HepG2 (cell line): ENCODE data around the gene DDAH2. TPM values are rescaled to one million over a fixed set of nuclear protein-coding genes. Genes with fewer than 3 reads are reported as not detected.

ENCODE experiments used
- ATAC-seq: fragments of 200-7000 bp; cut with Tn5 transposase; 3 replicates; pipeline ENCODE4 v1.9.1; 2020; ENCODE audit warnings: mild to moderate bottlenecking, moderate library complexity
- BruUV-seq: library from RNA; stranded (reverse); fragments of 400-500 nt; replicated peaks from 2 replicates; lab custom pipeline; 2021; lab: Mats Ljungman, UMichigan
- CTCF ChIA-PET: fragments of 300-600 bp; formaldehyde crosslinking; extraction: SDS; loops from one replicate; lab custom pipeline; 2021; ENCODE audit warnings: low total read pairs, inconsistent platforms, low intra/inter-chr PET ratio; lab: Yijun Ruan, JAX
- POLR2A ChIA-PET: fragments of 350-600 bp; sonication (Branson Sonifier 250); formaldehyde crosslinking; loops from one replicate; lab custom pipeline; 2020; ENCODE audit warnings: antibody characterized with exemption, inconsistent platforms; lab: Yijun Ruan, JAX
- DNase-seq: peaks from one replicate; pipeline ENCODE4 v3.0.0-alpha.2; 2015; ENCODE audit warnings: low spot score
- FAIRE-seq: peaks from 3 replicates; lab custom pipeline; 2011; peaks lifted over from hg19 to GRCh38; lab: Jason Lieb, UNC
- H2AFZ ChIP-seq: one replicate; pipeline ENCODE4 v1.6.1; 2011; ENCODE audit warnings: low read length, inconsistent platforms
- H3K27ac ChIP-seq: fragments of 300-600 bp; 3 replicates; pipeline ENCODE4 v1.8.0; 2011; ENCODE audit warnings: mixed run types, mild to moderate bottlenecking, mixed read lengths, low read length, inconsistent platforms; ENCODE audit not compliant: insufficient read depth; ENCODE audit errors: extremely low read length
- H3K27me3 ChIP-seq, 2 experiments: fragments of 200-600 bp in 1 of 2; 2 replicates in 1 of 2; 3 replicates in 1 of 2; pipeline versions ENCODE4 v1.6.0 to v1.8.0; 2011; ENCODE audit warnings: low read length in 2 of 2, mild to moderate bottlenecking in 2 of 2, moderate library complexity in 2 of 2, inconsistent platforms in 1 of 2; ENCODE audit not compliant: insufficient read depth in 2 of 2, control insufficient read depth in 1 of 2
- H3K36me3 ChIP-seq, 2 experiments: fragments of 200-600 bp in 1 of 2; replicated peaks in 1 of 2; 2 replicates in 1 of 2; 3 replicates in 1 of 2; pipeline versions ENCODE4 v1.5.1 to v1.8.0; 2011; ENCODE audit warnings: low read length in 2 of 2, inconsistent platforms in 1 of 2; ENCODE audit not compliant: insufficient read depth in 2 of 2, control insufficient read depth in 1 of 2
- H3K4me1 ChIP-seq: 2 replicates; pipeline ENCODE4 v1.5.1; 2012; ENCODE audit warnings: low read length, inconsistent platforms; ENCODE audit not compliant: insufficient read depth
- H3K4me2 ChIP-seq: 2 replicates; pipeline ENCODE4 v1.6.0; 2011; ENCODE audit warnings: low read depth, low read length, inconsistent platforms
- H3K4me3 ChIP-seq, 3 experiments: fragments of 200-600 bp in 1 of 3; sonication (generic), shearing (Covaris generic) in 1 of 3; replicated peaks in 1 of 3; 2 replicates each; pipeline ENCODE4 v1.5.1; 2011 to 2016; ENCODE audit warnings: low read length in 3 of 3, inconsistent platforms in 2 of 3, low read depth in 2 of 3, mild to moderate bottlenecking in 2 of 3, control low read depth in 1 of 3, mixed read lengths in 1 of 3; ENCODE audit not compliant: insufficient read depth in 1 of 3
- H3K79me2 ChIP-seq: one replicate; pipeline ENCODE4 v1.6.1; 2011; ENCODE audit warnings: low read length, inconsistent platforms; ENCODE audit not compliant: insufficient read depth
- H3K9ac ChIP-seq: 2 replicates; pipeline ENCODE4 v1.6.0; 2011; ENCODE audit warnings: mild to moderate bottlenecking, low read depth, low read length, inconsistent platforms; ENCODE audit not compliant: insufficient read depth
- H3K9me3 ChIP-seq: 2 replicates; pipeline ENCODE4 v1.5.1; 2012; ENCODE audit warnings: mild to moderate bottlenecking, low read length
- H4K20me1 ChIP-seq: 2 replicates; pipeline ENCODE4 v1.6.0; 2011; ENCODE audit warnings: inconsistent platforms, mild to moderate bottlenecking, low read length, moderate library complexity; ENCODE audit not compliant: insufficient read depth
- ATF5 ChIP-seq: sonication (generic); formaldehyde crosslinking; IDR thresholded peaks from 2 replicates; pipeline ENCODE4 v1.4.0; 2020; ENCODE audit warnings: mild to moderate bottlenecking, low read depth, missing genetic modification reagents
- ATF7 ChIP-seq, 2 experiments: fragments of 450-650 bp in 1 of 2; sonication (generic) in 1 of 2; formaldehyde crosslinking in 1 of 2; IDR thresholded peaks; 2 replicates each; pipeline versions ENCODE4 v1.4.0 to v1.6.1; 2016 to 2020; ENCODE audit warnings: antibody characterized with exemption in 1 of 2, mild to moderate bottlenecking in 1 of 2, missing genetic modification reagents in 1 of 2
- MAF1 ChIP-seq: sonication (generic); formaldehyde crosslinking; IDR thresholded peaks from 2 replicates; pipeline ENCODE4 v1.5.0; 2020; ENCODE audit warnings: missing genetic modification reagents, borderline replicate concordance
- RFXANK ChIP-seq: IDR thresholded peaks from 2 replicates; pipeline ENCODE4 v1.6.1; 2016
- SKI ChIP-seq: fragments of 450-650 bp; IDR thresholded peaks from one replicate; pipeline ENCODE4 v1.6.1; 2018; ENCODE audit warnings: mild to moderate bottlenecking; ENCODE audit not compliant: partially characterized antibody
- SOX6 ChIP-seq, 2 experiments: fragments of 450-650 bp in 1 of 2; sonication (generic) in 1 of 2; formaldehyde crosslinking in 1 of 2; IDR thresholded peaks; 2 replicates each; pipeline versions ENCODE4 v1.4.0 to v1.6.1; 2017 to 2020; ENCODE audit warnings: antibody characterized with exemption in 1 of 2, mild to moderate bottlenecking in 1 of 2, missing genetic modification reagents in 1 of 2
- ZFAT ChIP-seq: sonication (generic); formaldehyde crosslinking; conservative IDR thresholded peaks from 2 replicates; pipeline ENCODE4 v1.8.1; 2023; ENCODE audit warnings: missing genetic modification reagents, inconsistent platforms
- ZMYM4 ChIP-seq: sonication (generic); formaldehyde crosslinking; IDR thresholded peaks from 2 replicates; pipeline ENCODE4 v1.8.1; 2023; ENCODE audit warnings: mild to moderate bottlenecking, missing genetic modification reagents
- ZNF326 ChIP-seq: sonication (generic); formaldehyde crosslinking; IDR thresholded peaks from 2 replicates; pipeline ENCODE4 v1.4.0; 2020; ENCODE audit warnings: missing genetic modification reagents, borderline replicate concordance
- ZNF468 ChIP-seq: sonication (generic); formaldehyde crosslinking; IDR thresholded peaks from 2 replicates; pipeline ENCODE4 v1.8.0; 2022; ENCODE audit warnings: mild to moderate bottlenecking, moderate library complexity, missing genetic modification reagents
- ZNF543 ChIP-seq: sonication (generic); formaldehyde crosslinking; IDR thresholded peaks from 2 replicates; pipeline ENCODE4 v1.4.0; 2020; ENCODE audit warnings: mild to moderate bottlenecking, missing genetic modification reagents
- ZNF674 ChIP-seq: sonication (generic); formaldehyde crosslinking; IDR thresholded peaks from 2 replicates; pipeline ENCODE4 v1.5.0; 2020; ENCODE audit warnings: low read depth, mild to moderate bottlenecking, missing genetic modification reagents
- ZNF883 ChIP-seq: sonication (generic); formaldehyde crosslinking; IDR thresholded peaks from 2 replicates; pipeline ENCODE4 v1.5.1; 2020; ENCODE audit warnings: mild to moderate bottlenecking, missing genetic modification reagents; ENCODE audit errors: not compliant biosample characterization
- WGBS: methylation state at CpG from one replicate; pipeline ENCODE4 v1.1.6; 2017; ENCODE audit warnings: low lambda C conversion rate; 5-methylcytosine and 5-hydroxymethylcytosine counted together
- in situ Hi-C: cut with HindIII; loops from 2 replicates; pipeline ENCODE4 v1.10.0; 2017; ENCODE audit warnings: low pct_unique_long_range_greater_than_20kb; ENCODE audit not compliant: extremely low pct_ligation_motif_present
- intact Hi-C: fragments of 100-400 bp; cut with micrococcal nuclease; formaldehyde crosslinking; loops from one replicate; pipeline ENCODE4 v1.10.0; 2022; ENCODE audit not compliant: unreplicated experiment
- polyA plus RNA-seq, 8 experiments: library from polyadenylated mRNA; depleted of rRNA in 3 of 8; stranded (reverse) in 7 of 8; unstranded in 1 of 8; fragments of >200 nt; fragmentation: Illumina TruSeq in 4 of 8; extraction: Trizol in 4 of 8; gene quantifications; 2 replicates each; pipeline versions ENCODE4 v1.2.1 to v1.2.3, GENCODE V29; 2011 to 2016; ENCODE audit warnings: low read depth in 4 of 8, missing spikeins in 1 of 8, mixed read lengths in 1 of 8; ENCODE audit not compliant: insufficient read depth in 1 of 8
- total RNA-seq, 5 experiments: library from RNA; depleted of rRNA; stranded (reverse); fragments of >200 nt; fragmentation: Illumina TruSeq; extraction: Trizol; gene quantifications; 2 replicates each; pipeline ENCODE4 v1.2.3, GENCODE V29; 2016; ENCODE audit warnings: low read depth in 1 of 5
- TF ChIP-seq, protein P1 (sequence below): sonication (generic); formaldehyde crosslinking; IDR thresholded peaks from 2 replicates; pipeline ENCODE4 v1.4.0; 2020; ENCODE audit warnings: missing genetic modification reagents
- TF ChIP-seq, protein P2 (sequence below): sonication (generic); formaldehyde crosslinking; IDR thresholded peaks from 2 replicates; pipeline ENCODE4 v1.4.0; 2020; ENCODE audit warnings: low read depth, missing genetic modification reagents

The DDAH2 gene
- total and polyA plus RNA-seq, 2 of the 13 experiments (the other 11 are each of a cell fraction or from before 2014, with no cell fraction given): 16.4 to 21.1 TPM

GRCh38 chr6:31686483-31686882 is 42.6 kb downstream of the DDAH2 start (continued):
- no peak for TF ChIP-seq ZNF326 (CRISPR knock-in tag)
- no peak for TF ChIP-seq SKI
- TF ChIP-seq, protein P1, sequence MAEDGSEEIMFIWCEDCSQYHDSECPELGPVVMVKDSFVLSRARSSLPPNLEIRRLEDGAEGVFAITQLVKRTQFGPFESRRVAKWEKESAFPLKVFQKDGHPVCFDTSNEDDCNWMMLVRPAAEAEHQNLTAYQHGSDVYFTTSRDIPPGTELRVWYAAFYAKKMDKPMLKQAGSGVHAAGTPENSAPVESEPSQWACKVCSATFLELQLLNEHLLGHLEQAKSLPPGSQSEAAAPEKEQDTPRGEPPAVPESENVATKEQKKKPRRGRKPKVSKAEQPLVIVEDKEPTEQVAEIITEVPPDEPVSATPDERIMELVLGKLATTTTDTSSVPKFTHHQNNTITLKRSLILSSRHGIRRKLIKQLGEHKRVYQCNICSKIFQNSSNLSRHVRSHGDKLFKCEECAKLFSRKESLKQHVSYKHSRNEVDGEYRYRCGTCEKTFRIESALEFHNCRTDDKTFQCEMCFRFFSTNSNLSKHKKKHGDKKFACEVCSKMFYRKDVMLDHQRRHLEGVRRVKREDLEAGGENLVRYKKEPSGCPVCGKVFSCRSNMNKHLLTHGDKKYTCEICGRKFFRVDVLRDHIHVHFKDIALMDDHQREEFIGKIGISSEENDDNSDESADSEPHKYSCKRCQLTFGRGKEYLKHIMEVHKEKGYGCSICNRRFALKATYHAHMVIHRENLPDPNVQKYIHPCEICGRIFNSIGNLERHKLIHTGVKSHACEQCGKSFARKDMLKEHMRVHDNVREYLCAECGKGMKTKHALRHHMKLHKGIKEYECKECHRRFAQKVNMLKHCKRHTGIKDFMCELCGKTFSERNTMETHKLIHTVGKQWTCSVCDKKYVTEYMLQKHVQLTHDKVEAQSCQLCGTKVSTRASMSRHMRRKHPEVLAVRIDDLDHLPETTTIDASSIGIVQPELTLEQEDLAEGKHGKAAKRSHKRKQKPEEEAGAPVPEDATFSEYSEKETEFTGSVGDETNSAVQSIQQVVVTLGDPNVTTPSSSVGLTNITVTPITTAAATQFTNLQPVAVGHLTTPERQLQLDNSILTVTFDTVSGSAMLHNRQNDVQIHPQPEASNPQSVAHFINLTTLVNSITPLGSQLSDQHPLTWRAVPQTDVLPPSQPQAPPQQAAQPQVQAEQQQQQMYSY: no peak
- TF ChIP-seq ZNF674 (CRISPR knock-in tag): no peak
- TF ChIP-seq ATF5: no peak
- no peak for TF ChIP-seq ZNF543
- TF ChIP-seq SOX6 (IDR thresholded peaks at IDR 0.05): no peak
- no peak for TF ChIP-seq SOX6 (CRISPR knock-in tag; IDR thresholded peaks at IDR 0.05)
- TF ChIP-seq, all 625 proteins: peak for 0

DNA sequence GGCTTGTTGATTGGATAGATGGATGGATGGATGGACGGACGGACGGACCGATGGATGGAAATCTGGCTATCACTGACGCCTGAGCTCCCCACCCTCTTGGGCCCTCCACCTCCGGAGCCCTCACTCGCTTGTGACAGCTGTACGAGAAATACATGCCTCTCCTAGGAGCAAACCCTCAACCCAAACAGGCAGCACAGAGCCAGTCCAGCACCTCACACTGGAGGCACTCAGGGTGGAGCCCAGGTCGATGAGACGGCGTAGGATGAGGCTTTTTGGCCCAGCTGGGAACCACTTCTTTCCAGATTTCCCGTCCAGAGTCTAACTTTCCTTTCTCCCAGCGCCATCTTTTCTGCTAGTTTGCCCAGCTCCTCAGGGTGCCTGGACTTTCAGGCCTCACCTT is 45.5 kb downstream of the DDAH2 start:
- no peak for FAIRE-seq
- Histone ChIP-seq H3K4me3 (no peak overlapping the region), H3K4me1 (peaks cover 26% of the 10 kb centered on the region), H3K79me2 (no peaks in the 10 kb centered on the region), H2AFZ (no peak overlapping the region), H3K4me2 (peak overlapping the region; percentile 82; the same call in 1 of the 2 replicates), H3K9me3 (no peaks in the 10 kb centered on the region), H3K27me3 (no peaks in the 10 kb centered on the region), H4K20me1 (no peaks in the 10 kb centered on the region), H3K27ac (no peak overlapping the region), H3K9ac (no peak overlapping the region), H3K36me3 (peaks cover 17% of the 10 kb centered on the region in 2 experiments; a peak in 4 of 5 replicates)
- CTCF ChIA-PET: interaction anchor here (3.9 kb wide), 1 partner anchor 86 kb away, joined by 30 read pairs; no protein-coding TSS in a partner anchor
- in situ Hi-C loops: loop anchor here (5.0 kb wide), 1 partner anchor 84 kb away; no protein-coding TSS in a partner anchor
- POLR2A ChIA-PET: interaction anchor here (1.4 to 3.2 kb wide), 5 partner anchors 18 to 147 kb away, joined by 3 to 14 read pairs (median 6); partner anchors contain the start of genes BAG6, CSNK2B and GPANK1
- 92% methylated on average over 12 of the region's 13 CpGs for WGBS
- intact Hi-C loops: loop anchor here (5.0 kb wide), 1 partner anchor 34 kb away; the partner anchor contains the start of gene LY6G6D
- ATAC-seq: peak; percentile 4; the same call in 2 of the 3 replicates
- BruUV-seq: no TSS peak
- DNase-seq: no peak
- TF ChIP-seq ZFAT (CRISPR knock-in tag): no peak
- TF ChIP-seq ZNF883: no peak
- no peak for TF ChIP-seq ATF7 (IDR thresholded peaks at IDR 0.05)
- no peak for TF ChIP-seq ATF7 (CRISPR knock-in tag; IDR thresholded peaks at IDR 0.05)
- TF ChIP-seq ZMYM4 (CRISPR knock-in tag): no peak
- TF ChIP-seq ZNF468 (CRISPR knock-in tag): no peak
- no peak for TF ChIP-seq RFXANK (CRISPR knock-in tag)
- TF ChIP-seq, protein P2, sequence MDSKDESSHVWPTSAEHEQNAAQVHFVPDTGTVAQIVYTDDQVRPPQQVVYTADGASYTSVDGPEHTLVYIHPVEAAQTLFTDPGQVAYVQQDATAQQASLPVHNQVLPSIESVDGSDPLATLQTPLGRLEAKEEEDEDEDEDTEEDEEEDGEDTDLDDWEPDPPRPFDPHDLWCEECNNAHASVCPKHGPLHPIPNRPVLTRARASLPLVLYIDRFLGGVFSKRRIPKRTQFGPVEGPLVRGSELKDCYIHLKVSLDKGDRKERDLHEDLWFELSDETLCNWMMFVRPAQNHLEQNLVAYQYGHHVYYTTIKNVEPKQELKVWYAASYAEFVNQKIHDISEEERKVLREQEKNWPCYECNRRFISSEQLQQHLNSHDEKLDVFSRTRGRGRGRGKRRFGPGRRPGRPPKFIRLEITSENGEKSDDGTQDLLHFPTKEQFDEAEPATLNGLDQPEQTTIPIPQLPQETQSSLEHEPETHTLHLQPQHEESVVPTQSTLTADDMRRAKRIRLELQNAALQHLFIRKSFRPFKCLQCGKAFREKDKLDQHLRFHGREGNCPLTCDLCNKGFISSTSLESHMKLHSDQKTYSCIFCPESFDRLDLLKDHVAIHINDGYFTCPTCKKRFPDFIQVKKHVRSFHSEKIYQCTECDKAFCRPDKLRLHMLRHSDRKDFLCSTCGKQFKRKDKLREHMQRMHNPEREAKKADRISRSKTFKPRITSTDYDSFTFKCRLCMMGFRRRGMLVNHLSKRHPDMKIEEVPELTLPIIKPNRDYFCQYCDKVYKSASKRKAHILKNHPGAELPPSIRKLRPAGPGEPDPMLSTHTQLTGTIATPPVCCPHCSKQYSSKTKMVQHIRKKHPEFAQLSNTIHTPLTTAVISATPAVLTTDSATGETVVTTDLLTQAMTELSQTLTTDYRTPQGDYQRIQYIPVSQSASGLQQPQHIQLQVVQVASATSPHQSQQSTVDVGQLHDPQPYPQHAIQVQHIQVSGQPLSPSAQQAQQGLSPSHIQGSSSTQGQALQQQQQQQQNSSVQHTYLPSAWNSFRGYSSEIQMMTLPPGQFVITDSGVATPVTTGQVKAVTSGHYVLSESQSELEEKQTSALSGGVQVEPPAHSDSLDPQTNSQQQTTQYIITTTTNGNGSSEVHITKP (CRISPR knock-in tag): no peak
- no peak for TF ChIP-seq MAF1 (CRISPR knock-in tag)
